NCI-H1694 (cell line): ENCODE measurements around the gene ELMO2.
A peak's percentile ranks its signal among the peaks of the same experiment; 100 is the strongest.

Experiments
- DNase-seq: peaks from one replicate; lab custom pipeline; 2025; lab: John Stamatoyannopoulos, UW

Gene ELMO2

GRCh38 chr20:46366826-46367225, 39.6 kb downstream of the ELMO2 start:
- DNase-seq, result no peak

- no peak for DNase-seq
Measured at GRCh38 chr20:46365487-46366220, 40.8 kb downstream of the ELMO2 start.

- no peak for DNase-seq
Measured at GRCh38 chr20:46364670-46365486, 41.5 kb downstream of the ELMO2 start.

GRCh38 chr20:46363874-46364669, 42.3 kb downstream of the ELMO2 start:
- DNase-seq, result peak; percentile 55

- no peak for DNase-seq
Measured at GRCh38 chr20:46362921-46363867, 43.2 kb downstream of the ELMO2 start.

GRCh38 chr20:46361811-46362210, 44.6 kb downstream of the ELMO2 start:
- DNase-seq, result no peak

GRCh38 chr20:46361381-46361780, 45.0 kb downstream of the ELMO2 start:
- no peak for DNase-seq

GRCh38 chr20:46359233-46359751, 47.1 kb downstream of the ELMO2 start:
- no peak for DNase-seq

- DNase-seq, result no peak
Measured at GRCh38 chr20:46358346-46359058, 47.9 kb downstream of the ELMO2 start.

GRCh38 chr20:46357030-46357514, 49.3 kb downstream of the ELMO2 start:
- no peak for DNase-seq

GRCh38 chr20:46356195-46357029, 50.0 kb downstream of the ELMO2 start:
- no peak for DNase-seq

- no peak for DNase-seq
Measured at GRCh38 chr20:46355778-46356177, 50.6 kb downstream of the ELMO2 start.

GRCh38 chr20:46354920-46355654, 51.3 kb downstream of the ELMO2 start:
- no peak for DNase-seq

GRCh38 chr20:46354207-46354555, 52.2 kb downstream of the ELMO2 start:
- DNase-seq, result no peak

- no peak for DNase-seq
Measured at GRCh38 chr20:46353500-46354206, 52.8 kb downstream of the ELMO2 start.

- no peak for DNase-seq
Measured at GRCh38 chr20:46352370-46352938, 54.0 kb downstream of the ELMO2 start.

- DNase-seq, result no peak
Measured at GRCh38 chr20:46351357-46352058, 54.9 kb downstream of the ELMO2 start.
